ENCODE results near the gene RNF166. TPM values are rescaled to one million over a fixed set of nuclear protein-coding genes. Genes with fewer than 3 reads are reported as not detected.

Gene RNF166
- total and polyA plus RNA-seq, 2 of the 13 experiments (the other 11 are each of a cell fraction or from before 2014, with no cell fraction given) = 21.4 to 23.0 TPM

- Histone ChIP-seq H3K9me3 (ENCODE audit: low read length) (no peaks in the 10 kb centered on the region), H4K20me1 (ENCODE audit: insufficient read depth, low read length) (peaks cover 14% of the 10 kb centered on the region; the same call in 1 of the 2 replicates), H3K79me2 (ENCODE audit: insufficient read depth, low read length) (peaks cover 18% of the 10 kb centered on the region), H3K4me3 (replicated peaks in 1 of 3; ENCODE audit: insufficient read depth in 1 of 3, low read depth in 2 of 3, low read length in 3 of 3) (peak overlapping the region; percentile 66 to 100 (median 94)), H3K9ac (ENCODE audit: insufficient read depth, low read depth, low read length) (peak overlapping the region; percentile 86), H3K36me3 (replicated peaks in 1 of 2; ENCODE audit: control insufficient read depth in 1 of 2, insufficient read depth in 2 of 2, low read length in 2 of 2) (peaks cover 2 to 11% of the 10 kb centered on the region in 2 experiments; a peak in 4 of 5 replicates), H3K4me1 (ENCODE audit: insufficient read depth, low read length) (peaks cover 27% of the 10 kb centered on the region), H2AFZ (ENCODE audit: low read length) (no peak overlapping the region), H3K27ac (ENCODE audit: extremely low read length, insufficient read depth, low read length) (peak overlapping the region; percentile 88), H3K4me2 (ENCODE audit: low read depth, low read length) (peak overlapping the region; percentile 97), H3K27me3 (ENCODE audit: control insufficient read depth in 1 of 2, insufficient read depth in 2 of 2, low read length in 2 of 2) (no peaks in the 10 kb centered on the region)
- POLR2A ChIA-PET = interaction anchor here (0.6 to 5.2 kb wide), 12 partner anchors 9 to 79 kb away, joined by 3 to 51 read pairs (median 4); partner anchors contain the start of genes MVD and ZC3H18
- in situ Hi-C loops (cut with HindIII; ENCODE audit: extremely low pct_ligation_motif_present, low pct_unique_long_range_greater_than_20kb) (no loop called here), intact Hi-C loops (cut with micrococcal nuclease; ENCODE audit: unreplicated experiment) (no loop called here)
- peak; percentile 95 for FAIRE-seq
- no TSS peak for BruUV-seq (replicated peaks)
- WGBS (ENCODE audit: low lambda C conversion rate) = 20% methylated on average over 14 of the region's 20 CpGs
- DNase-seq (ENCODE audit: low spot score) = peak; percentile 68
- peak; percentile 7 for ATAC-seq
- CTCF ChIA-PET (ENCODE audit: low intra/inter-chr PET ratio, low total read pairs) = no interaction called here
- 0 out of 2 replicates have a peak, but pooled peaks have one; percentile 42 for TF ChIP-seq MEF2D (CRISPR knock-in tag; IDR thresholded peaks at IDR 0.05)
- 0 out of 2 replicates have a peak, but pooled peaks have one; percentile 23 for TF ChIP-seq PRDM4 (CRISPR knock-in tag; IDR thresholded peaks at IDR 0.05; ENCODE audit: borderline replicate concordance)
- 0 out of 2 replicates have a peak, but pooled peaks have one; percentile 30 for TF ChIP-seq ZSCAN31 (CRISPR knock-in tag; IDR thresholded peaks at IDR 0.05; ENCODE audit: low read depth)
- TF ChIP-seq ZNF772 (CRISPR knock-in tag; IDR thresholded peaks at IDR 0.05) = peak; percentile 72; the same call in 1 of the 2 replicates
- peak; percentile 2; the same call in 1 of the 2 replicates for TF ChIP-seq ZNF768 (CRISPR knock-in tag; IDR thresholded peaks at IDR 0.05)
- TF ChIP-seq ZGPAT (CRISPR knock-in tag; IDR thresholded peaks at IDR 0.05) = 0 out of 2 replicates have a peak, but pooled peaks have one; percentile 19
- TF ChIP-seq ZNF136 (CRISPR knock-in tag; IDR thresholded peaks at IDR 0.05; ENCODE audit: low read depth) = no peak
- peak; percentile 16; the same call in 1 of the 2 replicates for TF ChIP-seq ARID5B (CRISPR knock-in tag; IDR thresholded peaks at IDR 0.05)
- no peak for TF ChIP-seq ZNF143 (CRISPR knock-in tag; IDR thresholded peaks at IDR 0.05)
Observed at GRCh38 chr16:88649195-88649923, 56.8 kb downstream of the RNF166 start.
